ENCODE measurements around the gene OAS2.

GRCh38 chr12:112980491-112981158 is 2.3 kb downstream of the OAS2 start:
- TF ChIP-seq EZH2 (IDR thresholded peaks at IDR 0.05; ENCODE audit: borderline replicate concordance, low read length) (no peak), CTCF (IDR thresholded peaks at IDR 0.05; ENCODE audit: low read length) (no peak)

Data from OCI-LY1 (cell line).